Vagina (tissue), 2 donors: Measurements from ENCODE around the gene LTO1. TPM values are rescaled to one million over a fixed set of nuclear protein-coding genes. Genes with fewer than 3 reads are reported as not detected.

ENCODE experiments used
- DNase-seq, 2 donors: peaks; one replicate each; pipeline ENCODE4 v3.0.0-alpha.2; 2017; ENCODE audit errors: extremely low spot score in 2 of 2
- H3K27ac ChIP-seq: fragments of 200-600 bp; sonication (generic); one replicate; pipeline ENCODE4 v1.5.1; 2019
- H3K27me3 ChIP-seq: fragments of 200-600 bp; sonication (generic); one replicate; pipeline ENCODE4 v1.5.1; 2019
- H3K36me3 ChIP-seq, 2 donors: fragments of 200-600 bp; sonication (generic); one replicate each; pipeline ENCODE4 v1.5.1; 2017 to 2019
- H3K4me1 ChIP-seq: fragments of 200-600 bp; sonication (generic); one replicate; pipeline ENCODE4 v1.5.1; 2019
- H3K4me3 ChIP-seq, 2 donors: fragments of 200-600 bp; sonication (generic); 1 replicate in 1 of 2; 2 replicates in 1 of 2; pipeline ENCODE4 v1.5.1; 2016 to 2019
- H3K9me3 ChIP-seq: fragments of 200-600 bp; sonication (generic); one replicate; pipeline ENCODE4 v1.5.1; 2019
- POLR2A ChIP-seq, 2 donors: fragments of 450-650 bp; IDR thresholded peaks; one replicate each; pipeline ENCODE4 v1.6.1; 2017; ENCODE audit warnings: antibody characterized with exemption in 2 of 2, mild to moderate bottlenecking in 2 of 2, moderate library complexity in 2 of 2
- POLR2AphosphoS5 ChIP-seq, 2 donors: sonication (generic); formaldehyde crosslinking; IDR thresholded peaks; one replicate each; pipeline ENCODE4 v1.9.0; 2017; ENCODE audit warnings: antibody characterized with exemption in 2 of 2, mild to moderate bottlenecking in 2 of 2, low read depth in 1 of 2; ENCODE audit not compliant: insufficient read depth in 1 of 2
- intact Hi-C: fragments of 100-400 bp; cut with DNase I; formaldehyde crosslinking; loops from one replicate; pipeline ENCODE4 v1.15.1; 2023
- total RNA-seq: library from RNA; depleted of rRNA; stranded (reverse); fragments of >200 nt; gene quantifications from one replicate; pipeline ENCODE4 v1.2.3, GENCODE V29; 2016
- TF ChIP-seq, protein P1 (sequence below), 3 experiments: fragments of 450-650 bp in 2 of 3; fragments of 200-600 bp in 1 of 3; sonication (generic) in 1 of 3; IDR thresholded peaks; one replicate each; pipeline ENCODE4 v1.5.1; 2017 to 2019; ENCODE audit warnings: antibody characterized with exemption in 3 of 3, mild to moderate bottlenecking in 2 of 3, moderate library complexity in 2 of 3

The LTO1 gene
- total RNA-seq, 1 donor from 2014 or later, result 15.7 TPM

DNA sequence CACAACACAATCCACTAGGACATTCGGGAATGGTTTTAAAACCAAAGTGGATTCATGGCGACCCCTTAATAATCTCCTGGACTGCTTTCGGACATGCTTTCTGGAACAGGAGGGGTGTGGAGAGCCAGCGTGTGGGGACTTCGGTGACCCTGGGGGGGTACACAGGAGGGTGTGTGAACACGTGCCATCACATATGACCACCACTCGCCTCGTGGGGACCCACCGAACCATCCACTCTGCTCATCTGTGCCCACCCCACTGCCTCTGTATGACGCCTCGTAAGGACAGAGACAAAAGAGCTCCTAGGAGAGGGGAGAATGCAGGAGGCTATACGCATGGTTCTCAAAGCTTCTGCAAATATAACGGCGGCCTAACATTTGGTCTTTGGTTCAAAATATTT lies 8.9 kb downstream of the LTO1 start:
- TF ChIP-seq, protein P1, sequence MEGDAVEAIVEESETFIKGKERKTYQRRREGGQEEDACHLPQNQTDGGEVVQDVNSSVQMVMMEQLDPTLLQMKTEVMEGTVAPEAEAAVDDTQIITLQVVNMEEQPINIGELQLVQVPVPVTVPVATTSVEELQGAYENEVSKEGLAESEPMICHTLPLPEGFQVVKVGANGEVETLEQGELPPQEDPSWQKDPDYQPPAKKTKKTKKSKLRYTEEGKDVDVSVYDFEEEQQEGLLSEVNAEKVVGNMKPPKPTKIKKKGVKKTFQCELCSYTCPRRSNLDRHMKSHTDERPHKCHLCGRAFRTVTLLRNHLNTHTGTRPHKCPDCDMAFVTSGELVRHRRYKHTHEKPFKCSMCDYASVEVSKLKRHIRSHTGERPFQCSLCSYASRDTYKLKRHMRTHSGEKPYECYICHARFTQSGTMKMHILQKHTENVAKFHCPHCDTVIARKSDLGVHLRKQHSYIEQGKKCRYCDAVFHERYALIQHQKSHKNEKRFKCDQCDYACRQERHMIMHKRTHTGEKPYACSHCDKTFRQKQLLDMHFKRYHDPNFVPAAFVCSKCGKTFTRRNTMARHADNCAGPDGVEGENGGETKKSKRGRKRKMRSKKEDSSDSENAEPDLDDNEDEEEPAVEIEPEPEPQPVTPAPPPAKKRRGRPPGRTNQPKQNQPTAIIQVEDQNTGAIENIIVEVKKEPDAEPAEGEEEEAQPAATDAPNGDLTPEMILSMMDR (IDR thresholded peaks at IDR 0.05), result no peak
- TF ChIP-seq POLR2A (IDR thresholded peaks at IDR 0.05) (no peak), POLR2AphosphoS5 (IDR thresholded peaks at IDR 0.05; ENCODE audit: insufficient read depth in 1 of 2, low read depth in 1 of 2) (no peak)
- Histone ChIP-seq H3K27ac (no peak overlapping the region), H3K36me3 (peaks cover 0 to 15% of the 10 kb centered on the region in 2 donors), H3K27me3 (no peaks in the 10 kb centered on the region), H3K4me3 (no peak overlapping the region), H3K4me1 (peaks cover 12% of the 10 kb centered on the region), H3K9me3 (no peaks in the 10 kb centered on the region)
- intact Hi-C loops, result no loop called here
- no peak for DNase-seq

DNA sequence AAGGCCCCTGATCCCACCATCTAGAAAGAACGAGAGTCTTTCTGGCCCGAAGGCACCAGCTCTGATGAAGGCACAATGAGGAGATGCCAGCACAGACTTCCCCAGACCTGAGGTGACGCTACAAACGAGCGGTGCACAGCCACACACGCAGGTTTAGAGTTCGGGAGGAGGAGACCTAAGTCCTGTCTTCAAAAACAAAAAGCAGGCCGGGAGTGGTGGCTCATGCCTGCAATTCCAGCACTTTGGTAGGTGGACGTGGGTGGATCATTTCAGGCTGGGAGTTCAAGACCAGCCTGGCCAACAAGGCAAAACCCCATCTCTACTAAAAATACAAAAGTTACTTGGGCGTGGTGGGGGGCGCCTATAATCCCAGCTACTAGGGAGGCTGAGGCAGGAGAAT lies 9.5 kb downstream of the LTO1 start:
- H3K4me3 ChIP-seq, result no peak overlapping the region
- TF ChIP-seq, protein P1 (IDR thresholded peaks at IDR 0.05), result no peak
- no peak for TF ChIP-seq POLR2AphosphoS5 (IDR thresholded peaks at IDR 0.05; ENCODE audit: insufficient read depth in 1 of 2, low read depth in 1 of 2)
- no peak for TF ChIP-seq POLR2A (IDR thresholded peaks at IDR 0.05)
- intact Hi-C loops, result no loop called here
- no peaks in the 10 kb centered on the region for H3K9me3 ChIP-seq
- no peaks in the 10 kb centered on the region for H3K27me3 ChIP-seq
- H3K27ac ChIP-seq, result no peak overlapping the region
- DNase-seq, result no peak
- peaks cover 0 to 15% of the 10 kb centered on the region in 2 donors for H3K36me3 ChIP-seq
- peaks cover 12% of the 10 kb centered on the region for H3K4me1 ChIP-seq

DNA sequence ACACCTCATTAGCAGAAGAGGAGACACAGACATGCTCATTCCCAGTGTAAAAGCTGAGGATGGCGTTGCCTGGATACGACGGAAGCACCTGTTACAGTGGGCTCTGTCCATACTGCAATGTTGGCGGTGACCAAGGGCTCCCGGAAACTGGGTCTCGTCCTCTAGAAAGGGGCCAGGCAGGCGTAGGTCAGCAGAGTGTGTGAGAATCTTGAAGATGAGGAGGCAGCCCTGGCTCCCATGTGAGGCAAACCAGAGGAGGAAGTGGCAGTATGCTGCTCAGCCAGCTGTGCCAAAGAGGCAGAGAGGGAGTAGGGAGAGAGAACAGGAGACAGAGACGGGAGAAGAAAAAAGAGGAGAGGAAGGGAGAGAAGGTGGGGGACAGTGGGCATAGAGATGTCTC lies 10.3 kb downstream of the LTO1 start:
- Histone ChIP-seq H3K4me3 (no peak overlapping the region), H3K36me3 (peaks cover 0 to 15% of the 10 kb centered on the region in 2 donors), H3K27ac (no peak overlapping the region), H3K27me3 (no peaks in the 10 kb centered on the region), H3K4me1 (peaks cover 10% of the 10 kb centered on the region), H3K9me3 (no peaks in the 10 kb centered on the region)
- no peak for DNase-seq
- intact Hi-C loops, result no loop called here
- TF ChIP-seq POLR2AphosphoS5 (IDR thresholded peaks at IDR 0.05; ENCODE audit: insufficient read depth in 1 of 2, low read depth in 1 of 2) (no peak), POLR2A (IDR thresholded peaks at IDR 0.05) (no peak)
- TF ChIP-seq, protein P1 (IDR thresholded peaks at IDR 0.05), result no peak

DNA sequence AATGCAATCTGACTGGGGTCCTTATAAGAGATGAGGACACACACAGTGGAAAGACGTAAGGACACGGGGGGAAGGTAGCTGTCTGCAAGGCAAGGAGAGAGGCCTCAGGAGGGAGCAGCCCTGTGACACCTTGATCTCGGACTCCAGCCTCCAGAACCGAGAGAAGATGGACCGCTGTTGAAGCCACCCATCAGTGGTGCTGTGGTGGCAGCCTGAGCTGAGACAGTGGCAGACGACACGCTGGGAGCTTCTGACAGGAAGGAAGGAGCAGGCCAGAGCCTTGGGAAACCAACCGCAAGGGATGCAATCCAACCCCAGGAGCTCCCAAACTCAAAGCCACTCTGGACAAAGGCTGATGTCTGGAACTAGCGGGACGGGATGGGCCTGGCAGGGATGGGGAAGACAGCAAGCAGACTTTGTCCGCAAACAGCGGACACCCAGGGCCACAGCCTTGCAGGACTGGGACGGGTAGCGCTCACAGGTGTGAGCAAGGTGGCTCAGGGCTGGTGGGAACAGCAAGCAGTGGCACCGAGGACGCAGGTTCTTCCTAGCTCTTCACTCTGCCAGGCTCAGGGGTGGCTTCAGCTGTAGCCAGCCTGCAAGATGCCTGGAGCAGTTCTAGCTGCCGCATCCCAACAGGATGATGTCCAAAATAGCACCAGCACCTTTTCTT lies 10.9 kb downstream of the LTO1 start:
- intact Hi-C loops, result no loop called here
- no peak for DNase-seq
- Histone ChIP-seq H3K4me3 (no peak overlapping the region), H3K27ac (no peak overlapping the region), H3K4me1 (peaks cover 6% of the 10 kb centered on the region), H3K27me3 (no peaks in the 10 kb centered on the region), H3K9me3 (no peaks in the 10 kb centered on the region), H3K36me3 (peaks cover 0 to 11% of the 10 kb centered on the region in 2 donors)
- TF ChIP-seq POLR2AphosphoS5 (IDR thresholded peaks at IDR 0.05; ENCODE audit: insufficient read depth in 1 of 2, low read depth in 1 of 2) (no peak), POLR2A (IDR thresholded peaks at IDR 0.05) (no peak)
- TF ChIP-seq, protein P1 (IDR thresholded peaks at IDR 0.05), result no peak

- no peak overlapping the region for H3K4me3 ChIP-seq
- DNase-seq, result no peak
- no peaks in the 10 kb centered on the region for H3K9me3 ChIP-seq
- peaks cover 0 to 8% of the 10 kb centered on the region in 2 donors for H3K36me3 ChIP-seq
- no peaks in the 10 kb centered on the region for H3K27me3 ChIP-seq
- intact Hi-C loops, result no loop called here
- H3K27ac ChIP-seq, result no peak overlapping the region
- TF ChIP-seq POLR2AphosphoS5 (IDR thresholded peaks at IDR 0.05; ENCODE audit: insufficient read depth in 1 of 2, low read depth in 1 of 2), result no peak
- TF ChIP-seq, protein P1 (IDR thresholded peaks at IDR 0.05), result no peak
- TF ChIP-seq POLR2A (IDR thresholded peaks at IDR 0.05), result no peak
- H3K4me1 ChIP-seq, result peaks cover 6% of the 10 kb centered on the region
Observed at GRCh38 chr11:69663326-69663725, 11.8 kb downstream of the LTO1 start.
